OCI-LY1 (cell line): ENCODE data around the gene FGD4.

Experiments
- H2AFZ ChIP-seq: fragments of 200-600 bp; sonication (generic), shearing (Covaris generic); 2 replicates; pipeline ENCODE4 v1.6.0; 2014; ENCODE audit warnings: antibody characterized with exemption, mild to moderate bottlenecking, low read length
- H3F3A ChIP-seq: fragments of 200-600 bp; sonication (generic), shearing (Covaris generic); 2 replicates; pipeline ENCODE4 v1.6.0; 2014; ENCODE audit warnings: mild to moderate bottlenecking, antibody characterized with exemption, low read length, moderate library complexity; ENCODE audit not compliant: insufficient read depth
- H3K27ac ChIP-seq: fragments of 200-600 bp; sonication (generic); 2 replicates; pipeline ENCODE4 v1.5.1; 2014; ENCODE audit warnings: low read length, mixed run types, mild to moderate bottlenecking, low read depth; ENCODE audit not compliant: poor library complexity, severe bottlenecking
- H3K27me3 ChIP-seq: fragments of 200-600 bp; sonication (generic); 2 replicates; pipeline ENCODE4 v1.6.0; 2014; ENCODE audit warnings: antibody characterized with exemption, mild to moderate bottlenecking, low read length, moderate library complexity; ENCODE audit not compliant: insufficient read depth
- H3K36me3 ChIP-seq: fragments of 200-600 bp; sonication (generic); 2 replicates; pipeline ENCODE4 v1.6.1; 2014; ENCODE audit warnings: mild to moderate bottlenecking, antibody characterized with exemption, low read length, moderate library complexity, mixed read lengths; ENCODE audit not compliant: insufficient read depth
- H3K4me1 ChIP-seq: fragments of 200-600 bp; sonication (generic); 2 replicates; pipeline ENCODE4 v1.5.1; 2014; ENCODE audit warnings: mild to moderate bottlenecking, low read length, moderate library complexity; ENCODE audit not compliant: insufficient read depth, severe bottlenecking
- H3K4me2 ChIP-seq: fragments of 200-600 bp; sonication (generic), shearing (Covaris generic); 2 replicates; pipeline ENCODE4 v1.6.1; 2014; ENCODE audit warnings: low read length
- H3K4me3 ChIP-seq: fragments of 200-600 bp; sonication (generic); 2 replicates; pipeline ENCODE4 v1.5.1; 2014; ENCODE audit warnings: low read length, low read depth, mild to moderate bottlenecking, mixed read lengths; ENCODE audit not compliant: poor library complexity, severe bottlenecking
- H3K79me2 ChIP-seq: fragments of 200-600 bp; shearing (Covaris generic); 2 replicates; pipeline ENCODE4 v1.6.1; 2016; ENCODE audit warnings: mixed run types, low read length, mixed read lengths; ENCODE audit not compliant: insufficient read depth
- H3K9ac ChIP-seq: fragments of 200-600 bp; sonication (generic), shearing (Covaris generic); 2 replicates; pipeline ENCODE4 v1.6.1; 2014; ENCODE audit warnings: mild to moderate bottlenecking, low read length, mixed read lengths
- H3K9me2 ChIP-seq: fragments of 200-600 bp; sonication (generic), shearing (Covaris generic); 2 replicates; pipeline ENCODE4 v1.6.1; 2014; ENCODE audit warnings: low read depth, mild to moderate bottlenecking, low read length, mixed read lengths
- H3K9me3 ChIP-seq: fragments of 200-600 bp; shearing (Covaris generic); 2 replicates; pipeline ENCODE4 v1.6.1; 2014; ENCODE audit warnings: low read length, mixed read lengths
- H4K20me1 ChIP-seq: fragments of 200-600 bp; sonication (generic), shearing (Covaris generic); 2 replicates; pipeline ENCODE4 v1.6.0; 2016; ENCODE audit warnings: mild to moderate bottlenecking, low read length; ENCODE audit not compliant: insufficient read depth
- CTCF ChIP-seq: fragments of 200-600 bp; sonication (generic), shearing (Covaris generic); IDR thresholded peaks from 2 replicates; pipeline ENCODE4 v1.5.1; 2017; ENCODE audit warnings: mild to moderate bottlenecking, antibody characterized with exemption, low read length, moderate library complexity, mixed read lengths
- EZH2 ChIP-seq: fragments of 200-600 bp; sonication (generic), shearing (Covaris generic); IDR thresholded peaks from 2 replicates; pipeline ENCODE4 v1.8.0; 2017; ENCODE audit warnings: borderline replicate concordance, mixed run types, mild to moderate bottlenecking, antibody characterized with exemption, low read length, moderate library complexity, mixed read lengths

Gene FGD4

GRCh38 chr12:32420356-32420755, 21.0 kb downstream of the FGD4 start:
- no peaks in the 10 kb centered on the region for H3K9me3 ChIP-seq
- H4K20me1 ChIP-seq, result no peaks in the 10 kb centered on the region
- H3K4me3 ChIP-seq, result no peak overlapping the region
- H3K9ac ChIP-seq, result no peak overlapping the region
- H3K9me2 ChIP-seq, result no peaks in the 10 kb centered on the region
- H3K27ac ChIP-seq, result no peak overlapping the region
- no peaks in the 10 kb centered on the region for H3F3A ChIP-seq
- H3K27me3 ChIP-seq, result no peaks in the 10 kb centered on the region
- no peaks in the 10 kb centered on the region for H3K79me2 ChIP-seq
- no peak overlapping the region for H3K4me2 ChIP-seq
- H3K36me3 ChIP-seq, result no peaks in the 10 kb centered on the region
- no peaks in the 10 kb centered on the region for H3K4me1 ChIP-seq
- TF ChIP-seq EZH2 (no peak), CTCF (no peak)
- H2AFZ ChIP-seq, result no peak overlapping the region

GRCh38 chr12:32423559-32423958, 24.2 kb downstream of the FGD4 start:
- no peaks in the 10 kb centered on the region for H3K79me2 ChIP-seq
- no peak for TF ChIP-seq CTCF
- no peak for TF ChIP-seq EZH2
- no peaks in the 10 kb centered on the region for H3K9me2 ChIP-seq
- H3K4me2 ChIP-seq, result no peak overlapping the region
- no peaks in the 10 kb centered on the region for H3K27me3 ChIP-seq
- no peaks in the 10 kb centered on the region for H3K9me3 ChIP-seq
- no peaks in the 10 kb centered on the region for H3K4me1 ChIP-seq
- no peak overlapping the region for H3K4me3 ChIP-seq
- no peaks in the 10 kb centered on the region for H4K20me1 ChIP-seq
- H2AFZ ChIP-seq, result no peak overlapping the region
- H3K36me3 ChIP-seq, result no peaks in the 10 kb centered on the region
- no peak overlapping the region for H3K9ac ChIP-seq
- H3F3A ChIP-seq, result no peaks in the 10 kb centered on the region
- no peak overlapping the region for H3K27ac ChIP-seq

GRCh38 chr12:32431025-32431424, 31.7 kb downstream of the FGD4 start:
- Histone ChIP-seq H3K9ac (no peak overlapping the region), H3K4me2 (no peak overlapping the region), H3K27me3 (no peaks in the 10 kb centered on the region), H3K36me3 (no peaks in the 10 kb centered on the region; the same call in 1 of the 2 replicates), H3K79me2 (no peaks in the 10 kb centered on the region), H3K9me2 (no peaks in the 10 kb centered on the region), H3K9me3 (peaks cover 3% of the 10 kb centered on the region; the same call in 1 of the 2 replicates), H3K4me1 (no peaks in the 10 kb centered on the region), H2AFZ (no peak overlapping the region), H3F3A (no peaks in the 10 kb centered on the region), H4K20me1 (no peaks in the 10 kb centered on the region), H3K27ac (no peak overlapping the region), H3K4me3 (no peak overlapping the region)
- TF ChIP-seq EZH2 (no peak), CTCF (no peak)
